Cerebellar cortex (tissue), 1 donor: Measurements from ENCODE around the gene ZNF195.
"Not testable (repeated sequence)": the region's sequence is repeated elsewhere in the genome, so short reads cannot be mapped to it uniquely, and the experiment has no call there.

ENCODE experiments used
- DNase-seq: peaks from one replicate; pipeline ENCODE4 v3.0.0-alpha.2; 2015; ENCODE audit warnings: low spot score

Gene ZNF195

GRCh38 chr11:3378426-3379423, at the start of gene ZNF195:
TSS of gene ZNF195 (minus strand) at chr11:3379146. CDS start at chr11:3379040, 106 bp downstream.
- DNase-seq: peak; percentile 99

- not testable (repeated sequence) for DNase-seq
Observed at GRCh38 chr11:3428076-3428475, 49.1 kb upstream of the ZNF195 start.

- not testable (repeated sequence) for DNase-seq
Observed at GRCh38 chr11:3426541-3426940, 47.6 kb upstream of the ZNF195 start.

GRCh38 chr11:3423928-3424327, 45.0 kb upstream of the ZNF195 start:
- not testable (repeated sequence) for DNase-seq

- DNase-seq: not testable (repeated sequence)
Observed at GRCh38 chr11:3423138-3423731, 44.3 kb upstream of the ZNF195 start.

- peak; percentile 93 for DNase-seq
Observed at GRCh38 chr11:3422380-3423137, 43.6 kb upstream of the ZNF195 start.

GRCh38 chr11:3421608-3422379, 42.8 kb upstream of the ZNF195 start:
- peak; percentile 11 for DNase-seq

GRCh38 chr11:3420281-3421042, 41.5 kb upstream of the ZNF195 start:
- DNase-seq: not testable (repeated sequence)

GRCh38 chr11:3419496-3419895, 40.5 kb upstream of the ZNF195 start:
- not testable (repeated sequence) for DNase-seq

- DNase-seq: peak; percentile 59
Observed at GRCh38 chr11:3417047-3417446, 38.1 kb upstream of the ZNF195 start.

GRCh38 chr11:3415301-3415700, 36.4 kb upstream of the ZNF195 start:
- not testable (repeated sequence) for DNase-seq

GRCh38 chr11:3413666-3414065, 34.7 kb upstream of the ZNF195 start:
- not testable (repeated sequence) for DNase-seq

GRCh38 chr11:3412837-3413236, 33.9 kb upstream of the ZNF195 start:
- DNase-seq: no peak

- DNase-seq: peak; percentile 71
Observed at GRCh38 chr11:3408722-3409121, 29.8 kb upstream of the ZNF195 start.

- not testable (repeated sequence) for DNase-seq
Observed at GRCh38 chr11:3408058-3408605, 29.2 kb upstream of the ZNF195 start.

GRCh38 chr11:3406937-3407336, 28.0 kb upstream of the ZNF195 start:
- not testable (repeated sequence) for DNase-seq

GRCh38 chr11:3406223-3406875, 27.4 kb upstream of the ZNF195 start:
- not testable (repeated sequence) for DNase-seq

GRCh38 chr11:3404076-3404925, 25.4 kb upstream of the ZNF195 start:
- DNase-seq: not testable (repeated sequence)

- not testable (repeated sequence) for DNase-seq
Observed at GRCh38 chr11:3402861-3403250, 23.9 kb upstream of the ZNF195 start.
